MV-4-11 (cell line): ENCODE results near the gene STYXL2.

ENCODE experiments used
- DNase-seq: peaks from one replicate; lab custom pipeline; 2025; lab: John Stamatoyannopoulos, UW

Gene STYXL2

DNA sequence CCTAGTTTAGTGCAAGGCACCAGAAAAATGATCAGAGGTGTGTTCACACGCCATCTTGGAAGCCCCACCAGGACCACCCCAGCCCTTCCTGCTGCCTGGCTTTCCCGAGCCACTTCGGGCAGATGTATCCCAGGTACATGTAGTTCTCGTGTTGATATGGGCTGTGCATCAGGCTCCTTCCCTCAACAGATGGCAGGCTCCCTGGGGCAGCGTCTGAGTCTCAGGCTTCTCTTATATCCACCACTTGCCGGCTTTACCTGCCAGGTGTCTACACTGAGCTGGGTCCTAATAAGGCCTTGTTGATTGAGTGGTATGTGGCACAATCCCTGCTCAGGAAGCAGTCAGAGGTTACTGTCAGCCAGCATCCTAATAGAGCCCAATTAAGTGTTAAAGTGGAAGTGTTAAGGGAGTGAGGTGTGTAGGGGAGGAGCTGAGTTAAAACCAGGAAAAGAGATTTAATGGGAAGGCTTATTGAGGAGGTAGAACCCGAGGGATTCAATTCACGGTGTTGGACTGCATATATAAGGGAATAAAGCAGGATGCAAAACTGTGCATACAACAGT lies 12.2 kb upstream of the STYXL2 start:
- DNase-seq: no peak

DNA sequence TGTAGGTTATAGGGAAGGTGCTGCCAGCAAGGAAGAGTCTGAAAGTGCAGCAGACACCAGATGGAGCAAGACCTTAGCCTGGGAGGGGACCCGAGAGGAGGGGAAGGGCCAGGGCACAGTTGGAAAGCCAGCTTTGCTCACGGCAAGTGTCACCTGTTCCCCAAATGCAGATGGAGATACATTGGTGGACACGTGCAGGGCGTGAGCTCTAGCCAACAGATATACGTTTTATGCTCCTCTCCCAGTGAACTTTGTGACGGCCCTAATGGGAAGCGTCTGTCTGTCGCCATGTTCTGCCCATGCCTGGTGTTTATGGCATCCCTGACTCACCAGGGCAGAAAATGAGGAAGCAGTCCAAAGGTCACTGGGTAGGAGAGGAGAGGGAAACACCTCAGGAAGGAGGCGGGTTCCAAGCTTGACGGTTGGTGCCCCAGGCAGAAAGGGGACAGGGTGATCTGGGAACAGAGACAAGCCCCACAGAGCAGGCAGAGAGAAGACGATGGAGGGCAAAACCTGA lies 11.3 kb upstream of the STYXL2 start:
- DNase-seq: peak; percentile 50

DNA sequence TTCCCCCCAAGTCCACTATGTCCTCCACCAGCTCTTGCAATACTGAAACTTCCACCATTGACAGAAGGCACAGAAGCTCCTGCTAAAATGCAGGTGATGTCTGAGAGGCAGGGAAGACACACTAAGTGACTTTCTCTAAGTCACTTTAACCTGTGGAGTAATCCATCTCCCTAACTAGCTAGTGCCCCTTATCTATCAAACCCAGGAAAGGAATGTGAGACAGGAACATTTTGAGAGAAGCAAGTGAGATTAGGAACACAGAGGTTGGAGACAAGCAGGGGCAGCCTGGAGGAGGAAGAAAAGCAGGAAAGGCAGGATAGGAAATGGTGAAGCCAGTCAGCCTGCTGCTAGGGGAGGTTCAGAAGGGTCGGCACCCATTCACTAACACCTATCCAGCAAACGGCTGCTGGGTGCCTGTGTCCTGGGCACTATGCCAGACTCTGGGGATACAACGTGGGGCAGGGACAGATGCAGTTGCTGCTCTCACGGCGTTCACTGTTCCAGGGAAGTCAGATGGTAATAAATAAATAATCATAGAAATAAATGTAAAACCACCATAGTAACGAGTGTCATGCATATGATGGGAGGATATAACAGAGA lies 10.7 kb upstream of the STYXL2 start:
- no peak for DNase-seq

GRCh38 chr1:167083871-167084270 lies 10.0 kb upstream of the STYXL2 start:
- DNase-seq: no peak

DNA sequence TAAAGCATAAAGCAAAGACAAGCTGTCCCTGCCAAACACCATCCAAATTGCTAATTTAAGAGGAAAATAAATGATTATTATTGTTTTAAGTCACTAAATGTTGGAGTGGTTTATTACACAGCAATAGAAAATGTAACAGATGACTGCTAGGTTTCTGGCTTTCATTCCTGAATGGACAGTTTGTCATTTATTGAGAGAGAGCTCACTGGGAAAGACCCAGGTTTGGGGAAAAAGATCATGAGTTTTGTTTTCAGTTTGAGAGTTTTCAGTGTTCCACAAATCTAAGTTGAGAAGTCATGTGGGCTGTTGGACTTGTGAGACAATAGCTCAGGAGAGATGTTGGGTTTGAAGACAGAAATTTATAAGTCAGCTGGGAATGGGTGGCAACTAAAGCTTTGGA lies 9.1 kb upstream of the STYXL2 start:
- DNase-seq: no peak

DNA sequence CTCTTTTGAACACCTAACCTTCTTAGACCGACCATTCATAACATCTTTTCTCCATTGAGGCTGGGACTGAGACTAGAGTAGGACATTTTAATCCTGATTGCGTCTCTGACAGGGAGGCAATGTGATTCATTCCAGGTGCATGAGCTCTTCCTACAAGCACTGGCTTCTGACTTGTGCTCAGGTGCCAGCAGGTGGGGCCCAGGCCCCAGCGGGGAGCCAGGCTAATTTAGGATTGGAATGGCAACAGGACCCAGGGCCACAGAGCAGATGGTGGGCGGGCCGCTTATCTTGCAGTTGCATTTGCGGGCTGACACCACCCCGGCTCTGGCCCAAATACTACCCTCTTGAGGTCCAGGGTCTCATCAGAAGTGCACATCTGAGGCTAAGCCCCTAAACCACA lies 7.8 kb upstream of the STYXL2 start:
- DNase-seq: no peak

GRCh38 chr1:167086768-167087167 lies 7.1 kb upstream of the STYXL2 start:
- no peak for DNase-seq

DNA sequence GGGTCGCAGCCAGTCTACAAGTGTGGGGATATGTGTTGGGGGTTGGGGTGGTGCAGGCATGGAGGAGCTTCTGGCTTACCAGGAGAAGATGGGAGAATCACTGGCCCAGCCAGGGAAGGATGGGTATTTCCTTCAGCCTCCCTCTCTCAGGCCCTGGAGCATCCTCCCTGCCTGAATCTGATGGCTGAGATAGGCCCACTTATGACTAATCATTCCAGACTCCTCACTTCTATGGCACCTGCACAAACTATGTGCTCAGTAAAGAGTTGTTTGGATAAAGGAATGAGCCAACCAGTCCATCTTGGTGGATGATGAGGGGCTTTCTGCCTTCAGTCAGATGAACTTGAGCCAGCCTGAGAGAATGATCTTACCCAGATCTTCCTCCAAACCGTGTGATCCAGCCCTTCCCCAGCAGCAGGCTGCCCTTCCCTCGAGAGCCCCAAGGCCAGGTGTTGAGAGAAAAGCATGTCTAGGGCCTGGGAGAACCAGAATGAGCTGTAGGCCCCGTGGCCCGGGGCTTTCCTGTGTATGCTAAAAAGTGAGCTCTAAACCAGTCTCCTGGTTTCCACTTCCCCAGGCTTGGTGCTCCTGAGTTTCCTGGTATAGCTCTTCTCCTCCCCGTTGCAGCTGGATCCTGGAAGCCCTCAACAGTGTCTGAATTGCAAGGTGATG lies 5.0 kb upstream of the STYXL2 start:
- DNase-seq: no peak

DNA sequence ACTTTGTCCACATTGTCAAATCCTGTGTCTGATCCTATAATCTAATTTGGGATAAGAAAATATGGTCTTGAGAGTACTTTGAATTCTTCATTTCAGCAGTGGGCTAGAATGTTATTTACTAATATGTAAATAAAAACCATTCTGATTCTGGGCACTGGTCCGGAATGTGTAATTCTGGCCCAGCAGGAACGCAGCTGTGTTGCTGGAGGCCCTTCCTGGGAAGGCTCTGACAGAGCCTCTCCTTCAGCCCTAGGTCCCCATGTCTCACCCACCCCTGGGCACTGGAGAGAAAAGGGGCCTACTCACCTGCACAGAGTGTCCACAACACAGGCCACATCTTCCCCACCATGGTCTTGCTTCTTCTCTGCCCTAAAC lies 3.9 kb upstream of the STYXL2 start:
- no peak for DNase-seq

- peak; percentile 61 for DNase-seq
Measured at GRCh38 chr1:167090314-167090942, 3.4 kb upstream of the STYXL2 start, which contains the start of gene GPA33. TSS of gene GPA33 (minus strand) at chr1:167090377. CDS start at chr1:167090287, 90 bp downstream.

DNA sequence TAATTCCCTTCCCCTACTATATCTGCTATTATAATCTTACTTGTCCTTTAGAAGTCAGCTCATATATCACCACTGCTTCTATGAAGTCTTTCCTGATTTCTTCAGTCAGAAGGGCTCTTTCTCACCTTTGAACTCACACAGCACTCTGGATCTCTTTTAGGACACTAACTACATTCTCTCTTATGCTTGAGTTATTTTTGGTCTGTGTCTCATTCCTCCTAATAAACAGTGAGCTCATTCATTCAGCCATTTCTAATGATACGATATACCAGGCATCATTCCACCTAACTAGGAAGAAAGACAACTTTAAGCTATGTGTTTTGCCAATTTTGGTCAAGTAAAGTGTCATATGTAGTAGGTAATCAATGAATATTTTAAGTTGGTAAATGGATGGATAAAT lies 1.2 kb upstream of the STYXL2 start:
- no peak for DNase-seq

DNA sequence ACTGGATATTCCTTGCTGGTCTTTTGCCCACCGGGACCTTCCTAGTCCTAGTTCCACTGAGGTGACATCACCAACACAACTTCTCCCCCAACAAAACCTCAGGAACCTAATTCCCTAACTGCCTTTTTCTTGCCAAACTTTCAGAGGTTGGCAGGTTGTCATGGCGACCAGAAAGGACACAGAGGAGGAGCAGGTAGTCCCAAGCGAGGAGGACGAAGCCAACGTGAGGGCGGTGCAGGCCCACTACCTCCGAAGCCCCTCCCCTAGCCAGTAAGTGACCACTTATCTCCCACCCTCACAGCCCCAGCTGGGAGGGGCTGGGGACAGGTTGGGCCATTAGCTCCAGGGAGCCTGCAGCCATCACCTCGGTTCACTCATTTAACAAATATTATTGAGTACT lies 815 bp downstream of the STYXL2 start:
- DNase-seq: no peak

DNA sequence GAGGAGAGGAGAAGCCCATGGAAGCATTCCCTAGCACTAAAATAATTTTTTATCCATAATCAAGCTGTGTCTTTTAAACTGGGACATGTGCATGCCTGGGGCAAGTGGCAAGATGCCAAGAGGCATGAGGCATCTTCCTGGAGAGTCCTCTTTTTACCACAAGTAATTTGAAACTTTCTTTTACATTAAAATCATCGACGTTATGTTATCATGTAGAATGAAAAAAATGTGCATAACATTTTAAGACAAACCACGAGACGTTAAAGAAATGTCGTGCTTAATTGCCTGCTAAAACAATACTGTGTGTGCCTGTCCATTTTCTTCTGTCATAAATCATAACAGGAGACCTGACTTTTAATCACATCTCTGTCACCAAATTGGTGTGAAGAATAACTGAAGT lies 1.5 kb downstream of the STYXL2 start:
- no peak for DNase-seq

DNA sequence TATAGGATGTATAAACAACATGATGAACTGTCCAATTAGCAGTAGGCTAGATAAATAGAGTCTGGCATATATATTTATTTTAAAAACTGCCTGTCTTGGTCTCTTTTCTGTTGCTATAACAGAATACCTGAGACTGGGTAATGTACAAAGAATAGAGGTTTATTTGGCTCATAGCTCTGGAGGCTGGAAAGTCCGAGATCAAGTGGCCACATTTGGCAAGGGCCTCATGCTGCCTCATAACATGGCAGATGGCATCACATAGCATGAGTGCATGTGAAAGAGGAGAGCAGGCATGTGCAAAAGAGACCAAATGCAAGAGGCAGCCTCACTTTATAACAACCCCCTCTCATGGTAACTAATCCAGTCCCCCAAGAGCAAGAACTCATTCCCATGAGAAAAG lies 6.0 kb downstream of the STYXL2 start:
- no peak for DNase-seq

- DNase-seq: no peak
Measured at GRCh38 chr1:167100730-167101129, 6.9 kb downstream of the STYXL2 start.

GRCh38 chr1:167101754-167102153 lies 7.9 kb downstream of the STYXL2 start:
- DNase-seq: no peak

- DNase-seq: no peak
Measured at GRCh38 chr1:167102906-167103573, 9.2 kb downstream of the STYXL2 start.

DNA sequence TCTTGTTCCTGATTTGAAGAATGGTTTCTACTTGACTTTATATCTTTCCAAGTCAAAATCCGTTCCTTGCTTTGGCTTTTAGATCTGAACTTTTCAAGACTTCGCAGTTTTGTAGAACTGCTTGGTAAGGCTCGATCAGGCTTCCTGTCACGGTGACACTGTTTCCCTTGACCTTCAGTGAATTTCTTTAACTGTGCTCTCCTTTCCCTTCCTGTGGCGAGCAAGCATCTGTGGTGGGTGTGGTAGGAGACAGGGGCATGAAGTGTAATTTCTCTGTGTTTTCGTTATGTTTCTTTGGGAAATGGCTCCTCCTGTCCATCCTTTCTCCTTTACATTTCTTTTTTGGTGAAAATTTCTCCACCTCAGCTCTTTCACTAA lies 10.4 kb downstream of the STYXL2 start:
- no peak for DNase-seq

DNA sequence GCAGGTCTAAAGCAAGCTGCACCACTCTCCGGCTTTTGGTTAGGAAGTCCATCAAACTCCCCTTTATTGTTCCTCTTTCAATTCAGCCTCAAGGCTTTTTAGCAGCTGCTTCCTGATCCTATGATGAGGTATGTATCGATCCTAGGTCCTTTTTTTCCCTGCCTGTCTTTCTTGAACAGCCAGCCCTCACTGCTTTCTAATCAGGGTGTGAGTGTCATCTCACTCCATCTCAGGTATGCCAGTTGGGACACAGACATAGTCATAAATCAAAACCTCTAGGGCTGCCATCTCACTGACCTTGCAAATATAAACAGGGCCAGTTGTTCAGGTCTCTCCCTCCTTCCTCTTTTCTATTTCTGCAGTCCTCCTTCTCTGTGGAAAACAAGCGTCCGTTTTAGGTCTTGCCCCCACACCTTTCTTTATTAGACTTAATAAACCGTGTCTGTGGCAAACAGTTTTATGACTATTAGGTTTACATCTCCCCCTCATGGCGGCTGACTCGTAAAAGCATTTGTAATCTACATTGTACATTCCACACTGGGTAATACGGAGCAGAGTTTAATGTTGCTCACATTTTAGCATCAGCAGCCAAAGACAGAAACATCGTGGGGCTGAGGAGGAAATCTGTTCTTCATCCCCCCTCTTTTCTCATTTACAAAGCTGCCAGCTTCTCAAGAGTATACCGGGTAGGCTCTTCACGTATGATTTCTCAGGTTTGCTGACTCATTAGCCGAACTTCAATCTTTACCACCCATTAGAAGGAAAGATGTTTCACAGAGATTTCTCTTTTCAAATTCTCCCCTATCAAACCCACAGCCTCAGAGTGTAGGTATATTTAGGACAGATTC lies 11.6 kb downstream of the STYXL2 start:
- peak; percentile 32 for DNase-seq

DNA sequence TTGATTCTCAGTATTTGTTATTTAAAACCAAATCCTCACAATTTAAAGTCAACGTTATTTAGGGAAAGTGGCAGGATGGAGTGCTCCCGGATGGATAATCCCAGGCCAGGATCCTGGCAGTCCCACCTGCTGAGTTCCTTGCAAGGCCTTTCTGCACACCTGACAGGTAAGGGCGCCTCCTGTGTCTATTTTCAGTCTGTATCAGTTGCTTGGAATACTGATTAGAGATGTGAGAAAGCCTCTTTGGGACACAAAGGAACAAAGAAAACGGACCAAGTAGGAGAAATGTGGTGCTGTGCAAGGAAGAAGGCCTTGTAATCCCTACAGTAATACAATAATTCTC lies 12.2 kb downstream of the STYXL2 start:
- no peak for DNase-seq

- DNase-seq: no peak
Measured at GRCh38 chr1:167107456-167107855, 13.6 kb downstream of the STYXL2 start.

- DNase-seq: no peak
Measured at GRCh38 chr1:167109125-167109524, 15.2 kb downstream of the STYXL2 start.
